ENCODE measurements around the gene PCNT. TPM values are rescaled to one million over a fixed set of nuclear protein-coding genes. Genes with fewer than 3 reads are reported as not detected.
"Not testable (repeated sequence)": the region's sequence is repeated elsewhere in the genome, so short reads cannot be mapped to it uniquely, and the experiment has no call there.

Gene PCNT
- total and polyA plus RNA-seq, 7 donors = 99.4 to 642 (median 248) TPM

DNA sequence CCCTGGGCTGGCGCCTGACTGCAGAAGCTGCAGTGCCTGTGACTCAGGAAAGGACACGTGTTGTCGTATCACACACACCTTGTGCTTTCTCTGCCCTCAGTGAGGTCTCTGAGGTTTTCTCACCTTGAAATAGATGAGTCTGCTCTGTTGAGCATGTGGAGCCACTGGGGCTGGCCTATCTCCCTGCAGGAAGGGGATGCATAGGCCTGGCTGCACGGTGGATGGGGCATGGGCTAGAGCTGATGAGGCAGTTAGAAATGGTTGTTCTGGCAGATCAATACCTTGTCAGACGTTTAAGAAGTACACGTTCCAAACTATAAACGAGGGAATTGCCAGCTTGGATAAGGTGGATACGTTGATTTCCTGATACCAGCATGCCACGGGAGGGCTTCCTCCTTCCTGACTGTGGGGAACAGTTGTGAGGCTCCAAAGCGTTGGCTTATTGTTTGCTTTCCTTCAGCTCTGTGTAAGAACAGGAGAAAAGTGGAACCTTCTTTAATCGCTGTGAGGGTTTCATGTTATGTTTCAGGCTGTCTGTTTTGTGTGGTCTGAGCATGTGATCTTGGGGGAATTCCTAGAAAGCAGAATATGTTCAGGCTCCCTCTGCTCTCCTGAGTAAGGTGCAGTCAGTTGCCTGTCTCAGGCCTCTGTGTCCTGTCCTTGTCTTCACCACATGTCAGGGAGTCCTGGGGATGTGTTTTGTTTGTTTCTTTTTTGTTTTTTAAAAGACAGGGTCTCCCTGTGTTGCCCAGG is 44.8 kb downstream of the PCNT start:
- intact Hi-C loops (cut with DNase I) = no loop called here
- H3K27me3 ChIP-seq (ENCODE audit: insufficient read depth in 3 of 3, low read length in 2 of 3) = no peaks in the 10 kb centered on the region
- peak overlapping the region; percentile 26 for H3K4me3 ChIP-seq
- H3K27ac ChIP-seq = peak overlapping the region; percentile 65
- ATAC-seq (peak; percentile 34 to 52 (median 42)), DNase-seq (no peak)
- H3K36me3 ChIP-seq (ENCODE audit: insufficient read depth in 1 of 2, low read depth in 1 of 2) = peaks cover 5 to 74% of the 10 kb centered on the region in 2 donors
- TF ChIP-seq, protein P1, sequence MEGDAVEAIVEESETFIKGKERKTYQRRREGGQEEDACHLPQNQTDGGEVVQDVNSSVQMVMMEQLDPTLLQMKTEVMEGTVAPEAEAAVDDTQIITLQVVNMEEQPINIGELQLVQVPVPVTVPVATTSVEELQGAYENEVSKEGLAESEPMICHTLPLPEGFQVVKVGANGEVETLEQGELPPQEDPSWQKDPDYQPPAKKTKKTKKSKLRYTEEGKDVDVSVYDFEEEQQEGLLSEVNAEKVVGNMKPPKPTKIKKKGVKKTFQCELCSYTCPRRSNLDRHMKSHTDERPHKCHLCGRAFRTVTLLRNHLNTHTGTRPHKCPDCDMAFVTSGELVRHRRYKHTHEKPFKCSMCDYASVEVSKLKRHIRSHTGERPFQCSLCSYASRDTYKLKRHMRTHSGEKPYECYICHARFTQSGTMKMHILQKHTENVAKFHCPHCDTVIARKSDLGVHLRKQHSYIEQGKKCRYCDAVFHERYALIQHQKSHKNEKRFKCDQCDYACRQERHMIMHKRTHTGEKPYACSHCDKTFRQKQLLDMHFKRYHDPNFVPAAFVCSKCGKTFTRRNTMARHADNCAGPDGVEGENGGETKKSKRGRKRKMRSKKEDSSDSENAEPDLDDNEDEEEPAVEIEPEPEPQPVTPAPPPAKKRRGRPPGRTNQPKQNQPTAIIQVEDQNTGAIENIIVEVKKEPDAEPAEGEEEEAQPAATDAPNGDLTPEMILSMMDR (IDR thresholded peaks at IDR 0.05) = no peak
- 55 to 62% (median 56%) methylated on average over 11 of the region's 11 CpGs for WGBS, 3 donors
- peaks cover 39% of the 10 kb centered on the region for H3K4me1 ChIP-seq
- no peaks in the 10 kb centered on the region for H3K9me3 ChIP-seq

- Histone ChIP-seq H3K4me1 (peaks cover 38% of the 10 kb centered on the region), H3K4me3 (peak overlapping the region; percentile 11), H3K27ac (peak overlapping the region; percentile 65), H3K9me3 (no peaks in the 10 kb centered on the region), H3K36me3 (ENCODE audit: insufficient read depth in 1 of 2, low read depth in 1 of 2) (peaks cover 5 to 64% of the 10 kb centered on the region in 2 donors), H3K27me3 (ENCODE audit: insufficient read depth in 3 of 3, low read length in 2 of 3) (no peaks in the 10 kb centered on the region)
- WGBS, 3 donors = 62 to 82% (median 66%) methylated on average over 17 to 20 of the region's 20 CpGs
- TF ChIP-seq, protein P1 (IDR thresholded peaks at IDR 0.05) = no peak
- intact Hi-C loops (cut with DNase I) = no loop called here
- DNase-seq (no peak), ATAC-seq (no peak)
These were observed 45.7 kb downstream of the PCNT start for GRCh38 chr21:46369520-46370235.

DNA sequence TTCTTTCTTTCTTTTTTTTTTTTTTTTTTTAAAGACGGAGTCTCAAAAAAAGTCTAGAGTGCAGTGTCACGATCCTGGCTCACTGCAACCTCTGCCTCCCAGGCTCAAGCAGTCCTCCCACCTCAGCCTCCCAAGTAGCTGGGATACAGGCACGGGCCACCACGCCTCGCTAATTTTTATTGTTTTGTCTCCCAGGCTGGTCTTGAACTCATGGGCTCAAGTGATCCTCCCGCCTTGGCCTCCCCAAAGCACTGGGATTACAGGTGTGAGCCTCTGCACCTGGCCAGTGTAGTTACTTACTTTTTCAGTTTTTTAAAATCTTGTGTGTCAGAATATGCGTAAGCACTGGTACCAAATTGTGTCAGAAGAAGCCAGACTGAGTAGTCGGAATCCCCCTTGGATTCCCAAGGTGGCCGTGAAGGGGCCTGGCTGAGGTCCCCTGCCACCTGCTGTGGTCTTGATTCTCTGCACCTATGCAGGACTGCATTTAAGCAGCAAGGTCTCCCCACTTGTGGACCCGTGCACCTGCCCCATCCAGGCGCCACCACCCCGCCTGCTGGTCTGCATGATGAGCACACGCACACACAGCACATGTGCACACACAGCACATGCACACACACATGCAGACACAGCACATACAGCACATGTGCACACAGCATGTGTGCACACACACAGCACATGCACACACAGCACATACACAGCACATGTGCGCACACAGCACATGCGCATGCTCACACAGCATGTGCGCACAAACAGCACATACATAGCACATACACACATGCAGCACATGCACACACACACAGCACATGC is 47.5 kb downstream of the PCNT start:
- intact Hi-C loops (cut with DNase I) = no loop called here
- no peaks in the 10 kb centered on the region for H3K27me3 ChIP-seq (ENCODE audit: insufficient read depth in 3 of 3, low read length in 2 of 3)

DNA sequence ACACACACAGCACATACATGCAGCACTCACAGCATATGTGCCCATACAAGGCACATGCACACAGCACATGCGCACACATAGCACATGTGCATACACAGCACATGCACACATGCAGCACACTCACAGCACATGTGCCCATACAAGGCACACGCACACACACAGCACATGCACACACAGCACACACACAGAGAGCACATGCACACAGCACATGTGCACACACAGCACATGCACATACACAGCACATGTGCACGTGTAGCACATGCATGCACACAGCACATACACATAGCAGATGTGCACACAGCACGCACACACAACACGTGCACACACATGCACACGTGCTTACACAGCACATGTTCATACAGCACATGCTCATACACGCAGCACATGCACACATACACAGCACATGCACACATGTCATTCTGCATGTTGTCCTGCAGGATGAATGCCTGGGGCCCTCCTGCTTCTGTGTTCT is 48.1 kb downstream of the PCNT start:
- TF ChIP-seq, protein P1 (IDR thresholded peaks at IDR 0.05) = no peak
- Histone ChIP-seq H3K36me3 (ENCODE audit: insufficient read depth in 1 of 2, low read depth in 1 of 2) (peaks cover 2 to 47% of the 10 kb centered on the region in 2 donors), H3K27ac (peak overlapping the region; percentile 96), H3K27me3 (ENCODE audit: insufficient read depth in 3 of 3, low read length in 2 of 3) (no peaks in the 10 kb centered on the region), H3K4me3 (no peak overlapping the region), H3K9me3 (no peaks in the 10 kb centered on the region), H3K4me1 (peaks cover 48% of the 10 kb centered on the region)
- no peak for DNase-seq
- ATAC-seq = no peak
- intact Hi-C loops (cut with DNase I) = no loop called here
- WGBS, 3 donors = 92 to 97% (median 94%) methylated on average over 7 of the region's 7 CpGs

More for the DNA sequence above, 47.5 kb downstream of the PCNT start:
- 85 to 91% (median 89%) methylated on average over 16 of the region's 16 CpGs for whole genome bisulfite sequencing, 3 donors
- DNase-seq (peak in 1 of 2 donors; percentile 63), ATAC-seq (no peak)
- Histone ChIP-seq H3K4me1 (peaks cover 47% of the 10 kb centered on the region), H3K27ac (no peak overlapping the region), H3K4me3 (no peak overlapping the region), H3K9me3 (no peaks in the 10 kb centered on the region), H3K36me3 (ENCODE audit: insufficient read depth in 1 of 2, low read depth in 1 of 2) (peaks cover 5 to 54% of the 10 kb centered on the region in 2 donors)
- TF ChIP-seq, protein P1 (IDR thresholded peaks at IDR 0.05) = no peak

GRCh38 chr21:46372947-46373346 is 49.0 kb downstream of the PCNT start:
- H3K27me3 ChIP-seq (ENCODE audit: insufficient read depth in 3 of 3, low read length in 2 of 3); H3K4me3 ChIP-seq; intact Hi-C loops (cut with DNase I); H3K9me3 ChIP-seq; DNase-seq; ATAC-seq: not testable (repeated sequence)
- Histone ChIP-seq H3K36me3 (ENCODE audit: insufficient read depth in 1 of 2, low read depth in 1 of 2) (peaks cover 2 to 38% of the 10 kb centered on the region in 2 donors), H3K27ac (peak overlapping the region; percentile 96), H3K4me1 (peaks cover 50% of the 10 kb centered on the region)
- 75 to 87% (median 79%) methylated on average over 10 of the region's 10 CpGs for WGBS, 3 donors

All from psoas muscle (tissue), 8 donors.